Fibroblast of skin of abdomen (primary cell): Measurements from ENCODE around the gene NLRP14. TPM values are rescaled to one million over a fixed set of nuclear protein-coding genes. Genes with fewer than 3 reads are reported as not detected.

Experiments
- DNase-seq: peaks from one replicate; pipeline ENCODE4 v3.0.0-alpha.2; 2013
- polyA plus RNA-seq, 2 experiments: library from polyadenylated mRNA; unstranded; fragments of 120-200 nt; gene quantifications; one replicate each; pipeline ENCODE4 v1.2.1, GENCODE V29; 2013; ENCODE audit not compliant: insufficient read length in 2 of 2

Gene NLRP14
- polyA plus RNA-seq (2013, experiment 1 of 2; ENCODE audit: insufficient read length): not detected
- 0.02 TPM for polyA plus RNA-seq (2013, experiment 2 of 2; ENCODE audit: insufficient read length)

GRCh38 chr11:7020183-7020917 lies at the start of gene NLRP14, which contains the start of gene ZNF214:
Gene NLRP14, plus strand, starts transcription at chr11:7020479. Its CDS starts 18,108 bp downstream, at chr11:7038587.
Gene ZNF214, minus strand, starts transcription at chr11:7020346. Its CDS starts 17,511 bp downstream, at chr11:7002835.
- DNase-seq: peak; percentile 94

- DNase-seq: no peak
These were observed 40.9 kb upstream of the NLRP14 start for GRCh38 chr11:6979365-6979764.

GRCh38 chr11:6986487-6986886 lies 33.8 kb upstream of the NLRP14 start:
- DNase-seq: no peak

GRCh38 chr11:6988506-6988905 lies 31.8 kb upstream of the NLRP14 start:
- no peak for DNase-seq

- DNase-seq: no peak
These were observed 29.1 kb upstream of the NLRP14 start for GRCh38 chr11:6991227-6991626.

- peak; percentile 58 for DNase-seq
These were observed 28.3 kb upstream of the NLRP14 start for GRCh38 chr11:6992026-6992425.

- peak; percentile 93 for DNase-seq
These were observed 27.5 kb upstream of the NLRP14 start for GRCh38 chr11:6992457-6993417.

GRCh38 chr11:6995703-6996102 lies 24.6 kb upstream of the NLRP14 start:
- no peak for DNase-seq

- peak; percentile 75 for DNase-seq
These were observed 15.8 kb upstream of the NLRP14 start for GRCh38 chr11:7004482-7004881.

- no peak for DNase-seq
These were observed 6.2 kb upstream of the NLRP14 start for GRCh38 chr11:7014118-7014517.

- no peak for DNase-seq
These were observed 4.3 kb upstream of the NLRP14 start for GRCh38 chr11:7016011-7016410.

GRCh38 chr11:7019500-7020182 lies 638 bp upstream of the NLRP14 start:
- peak; percentile 10 for DNase-seq

- no peak for DNase-seq
These were observed 1.0 kb downstream of the NLRP14 start for GRCh38 chr11:7021318-7021717.

- no peak for DNase-seq
These were observed 7.9 kb downstream of the NLRP14 start for GRCh38 chr11:7028141-7028540.

- no peak for DNase-seq
These were observed 10.6 kb downstream of the NLRP14 start for GRCh38 chr11:7030836-7031235.

- no peak for DNase-seq
These were observed 11.2 kb downstream of the NLRP14 start for GRCh38 chr11:7031471-7031871.

- no peak for DNase-seq
These were observed 12.4 kb downstream of the NLRP14 start for GRCh38 chr11:7032692-7033091.

- no peak for DNase-seq
These were observed 13.7 kb downstream of the NLRP14 start for GRCh38 chr11:7034019-7034418.

GRCh38 chr11:7046474-7047175 lies 26.3 kb downstream of the NLRP14 start:
- peak; percentile 3 for DNase-seq

GRCh38 chr11:7050191-7050590 lies 29.9 kb downstream of the NLRP14 start:
- no peak for DNase-seq

- DNase-seq: no peak
These were observed 36.7 kb downstream of the NLRP14 start for GRCh38 chr11:7056828-7057513.
